ENCODE data around the gene MROH9. TPM values are rescaled to one million over a fixed set of nuclear protein-coding genes. Genes with fewer than 3 reads are reported as not detected.

MROH9 gene
- total and polyA plus RNA-seq, 2 of the 8 experiments (the other 6 are each of a cell fraction or from before 2014, with no cell fraction given), result not detected

DNA sequence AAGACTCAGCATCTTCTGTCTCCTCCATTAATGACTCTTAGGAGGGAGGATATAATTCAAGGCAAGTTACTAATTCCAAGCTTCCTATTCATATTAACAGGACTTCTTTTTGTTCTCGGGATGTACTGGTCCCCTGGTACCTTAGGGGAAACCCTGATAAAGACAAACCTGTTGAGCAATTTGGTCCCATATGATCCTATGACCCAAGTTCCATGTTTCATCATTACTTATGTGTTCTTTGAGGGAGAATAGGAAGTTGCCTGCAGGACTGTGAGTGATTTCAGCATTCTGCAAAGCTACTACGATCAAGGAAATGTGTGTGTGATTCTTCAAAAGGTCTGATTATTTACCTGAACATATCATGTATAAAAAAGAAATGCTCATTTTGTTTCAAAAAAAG lies 149.5 kb downstream of the MROH9 start:
- no peaks in the 10 kb centered on the region for H3K9me3 ChIP-seq (ENCODE audit: insufficient read depth in 2 of 2, low read depth in 1 of 2, low read length in 1 of 2)
- H2AFZ ChIP-seq (ENCODE audit: low read length), result no peak overlapping the region
- TF ChIP-seq EP300 (IDR thresholded peaks at IDR 0.05; ENCODE audit: borderline replicate concordance in 1 of 2, low read depth in 2 of 2, low read length in 2 of 2), result no peak
- TF ChIP-seq CTBP2 (IDR thresholded peaks at IDR 0.05; ENCODE audit: borderline replicate concordance, insufficient read depth, insufficient read length, low read length), result no peak
- H3K23me2 ChIP-seq (ENCODE audit: low read depth, low read length), result no peaks in the 10 kb centered on the region
- FAIRE-seq (no peak), DNase-seq (ENCODE audit: low read depth in 1 of 2, low spot score in 2 of 2) (no peak)
- H3K56ac ChIP-seq (replicated peaks; ENCODE audit: insufficient read length, low read depth, low read length), result no peak overlapping the region
- H3K4me3 ChIP-seq (ENCODE audit: extremely low read depth in 1 of 4, insufficient read depth in 2 of 4, low read depth in 3 of 4, low read length in 4 of 4), result no peak overlapping the region
- H4K5ac ChIP-seq (ENCODE audit: insufficient read length, low read depth, low read length), result no peak overlapping the region
- no peak overlapping the region for H3K4me2 ChIP-seq (ENCODE audit: insufficient read depth in 1 of 2, low read depth in 2 of 2, low read length in 2 of 2)
- H3K27me3 ChIP-seq (replicated peaks in 1 of 4; ENCODE audit: control insufficient read depth in 3 of 4, extremely low read depth in 1 of 4, insufficient read depth in 3 of 4, low read length in 3 of 4), result no peaks in the 10 kb centered on the region
- no peak overlapping the region for H2BK12ac ChIP-seq (ENCODE audit: low read depth, low read length)
- no peak overlapping the region for H2BK15ac ChIP-seq (ENCODE audit: low read length)
- POLR2A ChIA-PET (ENCODE audit: partially characterized antibody), result no interaction called here
- no peak overlapping the region for H3K27ac ChIP-seq (ENCODE audit: low read depth, low read length)
- H2BK5ac ChIP-seq (ENCODE audit: low read depth, low read length), result no peak overlapping the region
- no peak overlapping the region for H2AK5ac ChIP-seq (ENCODE audit: low read depth, low read length)
- H3K18ac ChIP-seq (ENCODE audit: extremely low read depth, low read length), result no peak overlapping the region
- H3K4me1 ChIP-seq (replicated peaks in 1 of 4; ENCODE audit: control insufficient read depth in 3 of 4, insufficient read depth in 4 of 4, low read length in 3 of 4), result no peaks in the 10 kb centered on the region
- no peaks in the 10 kb centered on the region for H3K79me2 ChIP-seq (ENCODE audit: control insufficient read depth in 1 of 2, insufficient read depth in 2 of 2, low read length in 2 of 2)
- CTCF ChIA-PET (ENCODE audit: partially characterized antibody), result interaction anchor here (1.0 to 2.7 kb wide), 3 partner anchors 27 to 144 kb away, joined by 4 to 14 read pairs (median 5); no protein-coding TSS in a partner anchor
- no peaks in the 10 kb centered on the region for H3K36me3 ChIP-seq (ENCODE audit: control insufficient read depth in 2 of 4, insufficient read depth in 4 of 4, low read length in 3 of 4)
- H3K23ac ChIP-seq (ENCODE audit: insufficient read length), result no peak overlapping the region
- WGBS, 2 experiments (ENCODE audit: extremely low coverage in 1 of 2, insufficient coverage in 1 of 2, insufficient read length in 1 of 2, insufficient replicate concordance in 2 of 2, low coverage in 1 of 2, low lambda C conversion rate in 2 of 2, missing lambda C conversion rate in 1 of 2), result 94% methylated on average over 2 of the region's 2 CpGs; no CpG with 5 or more reads in 1 of the 2 experiments
- no peak overlapping the region for H3K4ac ChIP-seq (replicated peaks; ENCODE audit: insufficient read length, low read depth, low read length)
- no peak overlapping the region for H2BK20ac ChIP-seq (ENCODE audit: low read length)
- no peaks in the 10 kb centered on the region for H4K20me1 ChIP-seq (replicated peaks in 1 of 2; ENCODE audit: control insufficient read depth in 1 of 2, insufficient read depth in 2 of 2, low read length in 2 of 2)
- no peaks in the 10 kb centered on the region for H3K79me1 ChIP-seq (ENCODE audit: low read depth, low read length)
- H3K14ac ChIP-seq (ENCODE audit: insufficient read length), result no peak overlapping the region
- no peak overlapping the region for H3K9ac ChIP-seq (replicated peaks in 1 of 4; ENCODE audit: extremely low read depth in 1 of 4, low read depth in 3 of 4, low read length in 3 of 4)
- H2BK120ac ChIP-seq (replicated peaks; ENCODE audit: low read depth, low read length), result no peak overlapping the region
- no peak overlapping the region for H4K91ac ChIP-seq (replicated peaks; ENCODE audit: insufficient read length, low read length)
- no peak overlapping the region for H4K8ac ChIP-seq (ENCODE audit: extremely low read depth, insufficient read depth, low read length)
